OCI-LY1 (cell line): Measurements from ENCODE around the gene TERB1.

Experiments used
- H2AFZ ChIP-seq: fragments of 200-600 bp; sonication (generic), shearing (Covaris generic); 2 replicates; pipeline ENCODE4 v1.6.0; 2014; ENCODE audit warnings: antibody characterized with exemption, mild to moderate bottlenecking, low read length
- H3F3A ChIP-seq: fragments of 200-600 bp; sonication (generic), shearing (Covaris generic); 2 replicates; pipeline ENCODE4 v1.6.0; 2014; ENCODE audit warnings: mild to moderate bottlenecking, antibody characterized with exemption, low read length, moderate library complexity; ENCODE audit not compliant: insufficient read depth
- H3K27ac ChIP-seq: fragments of 200-600 bp; sonication (generic); 2 replicates; pipeline ENCODE4 v1.5.1; 2014; ENCODE audit warnings: low read length, mixed run types, mild to moderate bottlenecking, low read depth; ENCODE audit not compliant: poor library complexity, severe bottlenecking
- H3K27me3 ChIP-seq: fragments of 200-600 bp; sonication (generic); 2 replicates; pipeline ENCODE4 v1.6.0; 2014; ENCODE audit warnings: antibody characterized with exemption, mild to moderate bottlenecking, low read length, moderate library complexity; ENCODE audit not compliant: insufficient read depth
- H3K36me3 ChIP-seq: fragments of 200-600 bp; sonication (generic); 2 replicates; pipeline ENCODE4 v1.6.1; 2014; ENCODE audit warnings: mild to moderate bottlenecking, antibody characterized with exemption, low read length, moderate library complexity, mixed read lengths; ENCODE audit not compliant: insufficient read depth
- H3K4me1 ChIP-seq: fragments of 200-600 bp; sonication (generic); 2 replicates; pipeline ENCODE4 v1.5.1; 2014; ENCODE audit warnings: mild to moderate bottlenecking, low read length, moderate library complexity; ENCODE audit not compliant: insufficient read depth, severe bottlenecking
- H3K4me2 ChIP-seq: fragments of 200-600 bp; sonication (generic), shearing (Covaris generic); 2 replicates; pipeline ENCODE4 v1.6.1; 2014; ENCODE audit warnings: low read length
- H3K4me3 ChIP-seq: fragments of 200-600 bp; sonication (generic); 2 replicates; pipeline ENCODE4 v1.5.1; 2014; ENCODE audit warnings: low read length, low read depth, mild to moderate bottlenecking, mixed read lengths; ENCODE audit not compliant: poor library complexity, severe bottlenecking
- H3K79me2 ChIP-seq: fragments of 200-600 bp; shearing (Covaris generic); 2 replicates; pipeline ENCODE4 v1.6.1; 2016; ENCODE audit warnings: mixed run types, low read length, mixed read lengths; ENCODE audit not compliant: insufficient read depth
- H3K9ac ChIP-seq: fragments of 200-600 bp; sonication (generic), shearing (Covaris generic); 2 replicates; pipeline ENCODE4 v1.6.1; 2014; ENCODE audit warnings: mild to moderate bottlenecking, low read length, mixed read lengths
- H3K9me2 ChIP-seq: fragments of 200-600 bp; sonication (generic), shearing (Covaris generic); 2 replicates; pipeline ENCODE4 v1.6.1; 2014; ENCODE audit warnings: low read depth, mild to moderate bottlenecking, low read length, mixed read lengths
- H3K9me3 ChIP-seq: fragments of 200-600 bp; shearing (Covaris generic); 2 replicates; pipeline ENCODE4 v1.6.1; 2014; ENCODE audit warnings: low read length, mixed read lengths
- H4K20me1 ChIP-seq: fragments of 200-600 bp; sonication (generic), shearing (Covaris generic); 2 replicates; pipeline ENCODE4 v1.6.0; 2016; ENCODE audit warnings: mild to moderate bottlenecking, low read length; ENCODE audit not compliant: insufficient read depth
- CTCF ChIP-seq: fragments of 200-600 bp; sonication (generic), shearing (Covaris generic); IDR thresholded peaks from 2 replicates; pipeline ENCODE4 v1.5.1; 2017; ENCODE audit warnings: mild to moderate bottlenecking, antibody characterized with exemption, low read length, moderate library complexity, mixed read lengths
- EZH2 ChIP-seq: fragments of 200-600 bp; sonication (generic), shearing (Covaris generic); IDR thresholded peaks from 2 replicates; pipeline ENCODE4 v1.8.0; 2017; ENCODE audit warnings: borderline replicate concordance, mixed run types, mild to moderate bottlenecking, antibody characterized with exemption, low read length, moderate library complexity, mixed read lengths

Gene TERB1

GRCh38 chr16:66801320-66802105 lies at the start of gene TERB1:
Gene TERB1, minus strand, starts transcription at chr16:66801584. Its CDS starts 4,786 bp downstream, at chr16:66796798.
- H3K79me2 ChIP-seq: no peaks in the 10 kb centered on the region
- no peak within 1 kb of the TSS for H3K4me3 ChIP-seq
- H3K9ac ChIP-seq: no peak within 1 kb of the TSS
- H3K4me1 ChIP-seq: no peaks in the 10 kb centered on the region
- no peak within 1 kb of the TSS for H2AFZ ChIP-seq
- no peak within 1 kb of the TSS for H3K27ac ChIP-seq
- TF ChIP-seq CTCF (no peak), EZH2 (no peak)
- H4K20me1 ChIP-seq: no peaks in the 10 kb centered on the region
- H3K27me3 ChIP-seq: no peaks in the 10 kb centered on the region
- no peaks in the 10 kb centered on the region for H3F3A ChIP-seq
- no peaks in the 10 kb centered on the region for H3K9me3 ChIP-seq
- no peak within 1 kb of the TSS for H3K4me2 ChIP-seq
- H3K9me2 ChIP-seq: no peaks in the 10 kb centered on the region
- peaks cover 48% of the 10 kb centered on the region for H3K36me3 ChIP-seq

- H3F3A ChIP-seq: no peaks in the 10 kb centered on the region
- no peaks in the 10 kb centered on the region for H3K4me1 ChIP-seq
- no peaks in the 10 kb centered on the region for H3K9me3 ChIP-seq
- H3K4me3 ChIP-seq: no peak overlapping the region
- no peak overlapping the region for H3K4me2 ChIP-seq
- no peak overlapping the region for H3K27ac ChIP-seq
- no peaks in the 10 kb centered on the region for H4K20me1 ChIP-seq
- no peaks in the 10 kb centered on the region for H3K36me3 ChIP-seq
- H3K27me3 ChIP-seq: peaks cover 8% of the 10 kb centered on the region; the same call in 1 of the 2 replicates
- H2AFZ ChIP-seq: no peak overlapping the region
- no peak overlapping the region for H3K9ac ChIP-seq
- no peaks in the 10 kb centered on the region for H3K79me2 ChIP-seq
- H3K9me2 ChIP-seq: no peaks in the 10 kb centered on the region
- TF ChIP-seq CTCF (no peak), EZH2 (no peak)
Observed at GRCh38 chr16:66850115-66850815, 48.9 kb upstream of the TERB1 start.

- Histone ChIP-seq H3K9me2 (no peaks in the 10 kb centered on the region), H3K9ac (no peak overlapping the region), H3K4me2 (no peak overlapping the region), H3K27me3 (peaks cover 8% of the 10 kb centered on the region; the same call in 1 of the 2 replicates), H3K4me3 (no peak overlapping the region), H2AFZ (no peak overlapping the region), H3K79me2 (no peaks in the 10 kb centered on the region), H3K9me3 (no peaks in the 10 kb centered on the region), H3K36me3 (no peaks in the 10 kb centered on the region), H3F3A (no peaks in the 10 kb centered on the region), H3K4me1 (no peaks in the 10 kb centered on the region), H3K27ac (no peak overlapping the region), H4K20me1 (no peaks in the 10 kb centered on the region)
- TF ChIP-seq CTCF: peak; percentile 15; the same call in 1 of the 2 replicates
- no peak for TF ChIP-seq EZH2
Observed at GRCh38 chr16:66849549-66849948, 48.2 kb upstream of the TERB1 start.
